Kidney capillary endothelial cell (primary cell): ENCODE measurements around the gene FGGY.
"Not testable (repeated sequence)": the region's sequence is repeated elsewhere in the genome, so short reads cannot be mapped to it uniquely, and the experiment has no call there.

Source experiments
- DNase-seq: peaks from one replicate; pipeline ENCODE4 v3.0.0-alpha.2; 2018; ENCODE audit warnings: low spot score

The FGGY gene

GRCh38 chr1:59296358-59297256, at the start of gene FGGY:
Gene FGGY (plus strand): TSS chr1:59297094. CDS start chr1:59321550, 24,456 bp downstream.
- DNase-seq: peak; percentile 96

GRCh38 chr1:59248758-59249157, 48.1 kb upstream of the FGGY start:
- DNase-seq: no peak

- no peak for DNase-seq
Measured at GRCh38 chr1:59249396-59250137, 47.3 kb upstream of the FGGY start.

DNA sequence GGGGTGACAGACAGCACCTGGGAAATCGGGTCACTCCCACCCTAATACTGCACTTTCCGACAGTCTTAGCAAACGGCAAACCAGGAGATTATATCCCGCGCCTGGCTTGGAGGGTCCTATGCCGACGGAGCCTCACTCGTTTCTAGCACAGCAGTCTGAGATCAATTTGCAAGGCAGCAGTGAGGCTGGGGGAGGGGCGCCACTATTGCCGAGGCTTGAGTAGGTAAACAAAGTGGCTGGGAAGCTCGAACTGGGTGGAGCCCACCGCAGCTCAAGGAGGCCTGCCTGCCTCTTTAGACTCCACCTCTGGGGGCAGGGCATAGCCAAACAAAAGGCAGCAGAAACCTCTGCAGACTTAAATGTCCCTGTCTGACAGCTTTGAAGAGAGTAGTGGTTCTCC, 45.8 kb upstream of the FGGY start:
- not testable (repeated sequence) for DNase-seq

DNA sequence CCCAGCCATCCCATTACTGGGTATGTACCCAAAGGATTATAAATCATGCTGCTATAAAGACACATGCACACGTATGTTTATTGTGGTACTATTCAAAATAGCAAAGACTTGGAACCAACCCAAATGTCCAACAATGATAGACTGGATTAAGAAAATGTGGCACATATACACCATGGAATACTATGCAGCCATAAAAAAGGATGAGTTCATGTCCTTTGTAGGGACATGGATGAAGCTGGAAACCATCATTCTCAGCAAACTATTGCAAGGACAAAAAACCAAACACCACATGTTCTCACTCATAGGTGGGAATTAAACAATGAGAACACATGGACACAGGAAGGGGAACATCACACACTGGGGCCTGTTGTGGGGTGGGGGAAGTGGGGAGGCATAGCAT, 40.5 kb upstream of the FGGY start:
- DNase-seq: not testable (repeated sequence)

GRCh38 chr1:59258412-59259032, 38.4 kb upstream of the FGGY start:
- DNase-seq: peak; percentile 46

GRCh38 chr1:59261537-59261936, 35.4 kb upstream of the FGGY start:
- no peak for DNase-seq

- DNase-seq: no peak
Measured at GRCh38 chr1:59262631-59263030, 34.3 kb upstream of the FGGY start.

DNA sequence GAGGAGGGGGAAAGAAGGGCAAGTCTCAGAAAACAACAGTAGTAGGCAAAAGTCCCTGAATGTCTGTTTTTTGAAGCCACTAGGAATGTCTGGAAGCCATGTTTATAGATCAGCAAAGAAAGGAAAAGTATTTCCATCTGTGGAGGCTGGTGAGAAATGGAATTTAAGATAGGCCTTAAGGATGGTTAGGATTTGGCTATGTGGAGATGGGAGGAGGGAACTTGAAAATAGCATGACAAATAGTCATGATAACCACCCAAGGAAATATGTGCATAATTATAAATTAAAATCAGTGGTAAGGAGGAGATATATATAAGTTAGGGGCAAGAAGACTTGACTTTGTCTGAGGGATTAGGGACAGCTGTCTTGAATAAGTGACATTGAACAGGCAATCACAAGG, 33.8 kb upstream of the FGGY start:
- DNase-seq: no peak

DNA sequence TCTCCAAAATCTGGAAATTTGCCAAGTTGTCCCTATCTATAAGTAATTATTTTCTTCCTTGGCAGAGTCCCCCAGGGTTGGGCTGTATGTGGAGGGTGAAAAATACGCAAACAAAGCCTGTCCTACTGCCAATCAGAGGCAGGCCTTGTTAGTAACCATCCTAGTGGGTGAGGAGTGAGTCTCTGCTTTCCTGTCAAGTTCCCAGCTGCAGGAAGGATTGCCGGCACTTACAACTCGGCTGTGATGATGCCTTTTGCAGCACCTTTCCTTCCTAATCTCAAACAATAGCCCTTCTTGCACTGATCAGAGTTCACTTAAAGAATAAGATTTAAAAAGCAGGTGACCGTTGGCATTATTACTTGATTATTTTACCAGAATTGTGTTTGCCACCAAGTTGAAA, 31.3 kb upstream of the FGGY start:
- peak; percentile 10 for DNase-seq

GRCh38 chr1:59266180-59266926, 30.5 kb upstream of the FGGY start:
- no peak for DNase-seq

DNA sequence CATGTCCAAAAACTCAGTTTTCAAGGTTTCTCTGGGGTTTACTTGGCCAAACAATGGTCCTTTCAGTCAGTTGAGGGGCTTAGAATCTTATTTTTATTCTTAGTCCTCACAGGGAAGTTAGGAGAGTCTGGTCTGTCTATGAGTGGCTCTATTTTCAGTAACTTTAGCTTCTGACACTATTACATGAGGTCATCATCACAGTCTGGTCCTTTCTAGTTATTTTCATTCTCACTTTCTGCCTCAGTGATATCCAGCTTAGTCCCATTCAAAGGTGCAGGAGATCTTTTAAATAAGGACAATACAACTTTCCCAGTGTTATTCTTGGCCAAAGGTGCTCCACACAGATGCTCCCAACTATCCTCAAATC, 30.0 kb upstream of the FGGY start:
- DNase-seq: no peak

GRCh38 chr1:59268406-59268805, 28.5 kb upstream of the FGGY start:
- DNase-seq: no peak

GRCh38 chr1:59271561-59272260, 25.2 kb upstream of the FGGY start:
- no peak for DNase-seq

GRCh38 chr1:59272507-59272906, 24.4 kb upstream of the FGGY start:
- DNase-seq: no peak

DNA sequence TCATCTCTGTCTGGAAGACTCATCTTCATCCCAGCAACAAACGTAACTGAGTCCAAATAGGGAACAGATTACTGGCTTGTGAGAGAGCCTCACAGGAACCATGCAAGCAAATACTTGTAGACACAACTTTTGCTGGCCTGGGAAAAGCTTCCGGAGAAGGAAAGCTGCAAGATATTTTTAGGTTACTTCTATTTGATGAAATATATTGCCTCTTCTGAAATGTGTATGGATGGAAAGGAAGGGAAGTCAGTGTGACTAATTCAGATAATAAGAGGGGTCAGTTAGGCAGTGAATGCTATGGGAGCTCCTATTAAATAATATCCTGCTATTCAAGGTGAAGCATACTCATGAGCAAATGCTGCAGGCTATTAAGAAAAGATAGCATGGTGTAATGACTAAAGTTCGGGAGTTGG, 20.4 kb upstream of the FGGY start:
- DNase-seq: peak; percentile 48

- DNase-seq: no peak
Measured at GRCh38 chr1:59278780-59279354, 18.0 kb upstream of the FGGY start.

- DNase-seq: no peak
Measured at GRCh38 chr1:59279645-59280044, 17.2 kb upstream of the FGGY start.

DNA sequence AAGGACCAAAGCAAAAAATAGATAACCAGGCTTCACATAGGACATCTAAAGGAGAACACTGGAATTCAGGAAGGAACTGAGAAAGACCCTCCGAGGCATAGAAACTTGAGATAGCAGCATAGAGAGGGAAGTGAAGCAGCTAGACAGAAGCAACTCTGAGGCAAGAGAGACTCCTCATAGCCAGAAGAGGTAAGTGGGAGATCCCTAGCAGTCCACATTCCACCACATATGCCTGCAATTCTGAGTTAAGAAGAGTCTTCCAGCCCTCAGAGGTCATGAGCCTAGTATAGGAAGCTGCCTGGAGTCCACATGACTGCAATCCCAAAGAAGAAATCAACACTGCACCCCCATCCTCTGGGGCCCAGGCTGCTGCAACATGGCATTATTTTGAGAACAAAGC, 13.9 kb upstream of the FGGY start:
- DNase-seq: no peak

- DNase-seq: no peak
Measured at GRCh38 chr1:59285691-59286090, 11.2 kb upstream of the FGGY start.

- DNase-seq: no peak
Measured at GRCh38 chr1:59288046-59288445, 8.8 kb upstream of the FGGY start.
